GM12874 (cell line): Measurements from ENCODE around the gene IL31.

Source experiments
- TF ChIP-seq, protein P1 (sequence below): IDR thresholded peaks from 2 replicates; pipeline ENCODE4 v1.5.1; 2011; ENCODE audit warnings: low read depth, mild to moderate bottlenecking, control low read depth, low read length, moderate library complexity; ENCODE audit not compliant: insufficient read depth

IL31 gene

DNA sequence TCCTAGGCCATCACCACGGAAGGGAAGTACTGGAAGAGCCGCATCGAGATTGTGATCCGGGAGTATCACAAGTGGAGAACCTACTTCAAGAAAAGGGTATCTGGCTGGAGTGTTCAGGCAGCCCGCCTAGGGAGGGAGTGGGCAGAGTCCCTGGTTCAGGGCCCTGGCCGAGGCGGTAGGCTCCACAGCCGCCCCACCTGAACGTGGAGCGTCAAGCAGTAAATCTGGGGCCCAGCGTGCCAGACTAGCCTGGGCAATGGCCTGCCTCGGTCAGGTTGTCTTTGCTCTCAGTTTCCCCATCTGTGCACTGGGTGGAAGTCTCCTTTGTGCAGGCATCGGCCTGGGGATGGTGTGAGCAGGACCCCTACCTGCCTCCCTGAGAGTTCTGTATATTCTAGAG is 44.9 kb downstream of the IL31 start:
- TF ChIP-seq, protein P1, sequence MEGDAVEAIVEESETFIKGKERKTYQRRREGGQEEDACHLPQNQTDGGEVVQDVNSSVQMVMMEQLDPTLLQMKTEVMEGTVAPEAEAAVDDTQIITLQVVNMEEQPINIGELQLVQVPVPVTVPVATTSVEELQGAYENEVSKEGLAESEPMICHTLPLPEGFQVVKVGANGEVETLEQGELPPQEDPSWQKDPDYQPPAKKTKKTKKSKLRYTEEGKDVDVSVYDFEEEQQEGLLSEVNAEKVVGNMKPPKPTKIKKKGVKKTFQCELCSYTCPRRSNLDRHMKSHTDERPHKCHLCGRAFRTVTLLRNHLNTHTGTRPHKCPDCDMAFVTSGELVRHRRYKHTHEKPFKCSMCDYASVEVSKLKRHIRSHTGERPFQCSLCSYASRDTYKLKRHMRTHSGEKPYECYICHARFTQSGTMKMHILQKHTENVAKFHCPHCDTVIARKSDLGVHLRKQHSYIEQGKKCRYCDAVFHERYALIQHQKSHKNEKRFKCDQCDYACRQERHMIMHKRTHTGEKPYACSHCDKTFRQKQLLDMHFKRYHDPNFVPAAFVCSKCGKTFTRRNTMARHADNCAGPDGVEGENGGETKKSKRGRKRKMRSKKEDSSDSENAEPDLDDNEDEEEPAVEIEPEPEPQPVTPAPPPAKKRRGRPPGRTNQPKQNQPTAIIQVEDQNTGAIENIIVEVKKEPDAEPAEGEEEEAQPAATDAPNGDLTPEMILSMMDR: no peak

DNA sequence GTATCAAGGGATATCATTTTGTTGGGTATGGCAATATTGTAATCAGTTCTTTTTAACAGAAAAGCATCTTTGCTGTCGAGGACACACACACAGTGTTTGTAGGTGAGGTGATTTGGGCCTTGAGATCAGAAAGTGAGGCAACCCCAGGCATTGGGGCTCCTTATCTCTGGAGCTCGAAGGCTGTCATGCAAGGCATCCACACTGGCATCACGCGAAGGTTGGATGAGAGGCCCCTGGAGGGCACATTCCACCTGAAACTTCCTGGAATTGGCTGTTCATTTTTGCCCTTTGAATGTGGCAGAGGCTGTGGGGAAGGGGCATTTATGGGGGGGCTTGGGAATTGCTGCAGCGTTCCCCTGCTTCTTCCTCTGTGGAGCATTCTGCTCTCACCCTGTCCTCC is 45.5 kb downstream of the IL31 start:
- TF ChIP-seq, protein P1: no peak

DNA sequence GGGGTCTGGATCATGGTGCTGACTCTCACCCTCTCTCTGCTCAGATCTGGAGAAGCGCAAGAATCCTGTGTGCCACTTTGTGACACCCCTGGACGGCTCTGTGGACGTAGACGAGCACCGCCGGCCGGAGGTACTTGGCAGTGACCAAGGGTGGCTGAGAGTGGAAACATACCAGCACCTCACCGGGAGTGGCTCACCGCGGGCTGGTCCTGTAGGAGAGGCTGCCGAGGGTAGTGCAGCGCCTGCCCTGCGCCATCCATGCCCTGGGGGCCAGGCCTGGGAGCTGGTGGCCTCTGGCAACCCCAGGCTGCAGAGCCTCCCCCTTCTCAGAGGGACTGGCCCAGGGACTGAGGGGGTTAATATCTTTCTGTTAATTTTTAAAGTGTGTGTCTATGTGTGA is 46.2 kb downstream of the IL31 start:
- TF ChIP-seq, protein P1: no peak

DNA sequence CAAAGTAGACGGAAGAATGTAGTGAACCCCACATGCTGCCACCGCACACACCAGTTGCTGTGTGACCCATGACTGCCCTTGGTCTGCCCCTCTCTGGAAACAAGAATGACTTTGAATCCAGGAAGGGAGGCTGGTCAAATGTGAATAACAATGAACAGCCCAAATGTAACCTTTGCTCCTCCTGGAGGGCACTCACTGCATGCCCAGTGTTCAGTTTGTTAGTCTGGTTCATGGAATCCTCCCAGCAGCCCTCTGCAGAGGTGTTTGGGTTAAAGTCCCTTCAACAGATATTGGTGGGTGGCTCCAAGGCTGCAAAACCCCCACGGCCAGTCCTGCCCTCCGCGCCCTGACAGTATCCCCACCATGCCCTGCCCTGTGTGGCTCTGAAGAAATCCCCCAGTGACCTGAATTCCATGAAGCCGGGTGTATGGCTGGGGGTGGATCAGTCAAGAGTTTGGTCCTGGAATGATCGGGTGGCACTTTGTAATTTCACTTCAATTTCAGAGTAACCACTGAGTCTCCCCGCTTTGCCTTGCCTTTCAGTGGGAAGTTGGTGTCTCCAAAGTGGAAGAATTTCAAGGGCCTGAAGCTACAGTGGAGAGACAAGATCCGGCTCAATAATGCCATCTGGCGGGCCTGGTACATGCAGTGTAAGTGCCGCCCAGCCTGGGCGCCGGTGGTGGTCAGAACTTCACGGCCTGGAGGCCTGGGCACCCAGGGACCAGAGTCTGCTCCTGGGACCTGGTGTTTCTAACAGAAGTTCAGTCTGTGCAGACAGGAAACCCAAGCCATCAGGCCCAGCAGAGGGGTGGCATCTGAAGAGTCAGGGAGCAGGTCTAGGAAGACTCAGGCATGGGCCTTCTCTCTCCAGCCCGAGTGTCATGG is 47.1 kb downstream of the IL31 start:
- TF ChIP-seq, protein P1: no peak

DNA sequence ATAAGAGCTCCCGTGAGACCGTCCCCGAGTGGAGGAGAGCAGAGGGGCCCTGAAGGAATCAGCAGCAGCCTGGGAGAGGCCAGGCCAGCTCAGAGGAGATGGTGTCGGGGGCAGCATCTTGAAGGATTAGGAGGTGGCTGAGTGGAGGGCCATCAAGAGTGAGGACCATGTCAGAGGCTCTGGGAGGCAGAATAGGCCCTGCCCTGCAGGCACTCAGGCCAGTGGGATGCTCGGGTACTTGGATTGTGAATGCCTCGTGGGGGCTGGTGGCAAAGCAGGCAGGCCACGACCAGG is 47.7 kb downstream of the IL31 start:
- TF ChIP-seq, protein P1: no peak

DNA sequence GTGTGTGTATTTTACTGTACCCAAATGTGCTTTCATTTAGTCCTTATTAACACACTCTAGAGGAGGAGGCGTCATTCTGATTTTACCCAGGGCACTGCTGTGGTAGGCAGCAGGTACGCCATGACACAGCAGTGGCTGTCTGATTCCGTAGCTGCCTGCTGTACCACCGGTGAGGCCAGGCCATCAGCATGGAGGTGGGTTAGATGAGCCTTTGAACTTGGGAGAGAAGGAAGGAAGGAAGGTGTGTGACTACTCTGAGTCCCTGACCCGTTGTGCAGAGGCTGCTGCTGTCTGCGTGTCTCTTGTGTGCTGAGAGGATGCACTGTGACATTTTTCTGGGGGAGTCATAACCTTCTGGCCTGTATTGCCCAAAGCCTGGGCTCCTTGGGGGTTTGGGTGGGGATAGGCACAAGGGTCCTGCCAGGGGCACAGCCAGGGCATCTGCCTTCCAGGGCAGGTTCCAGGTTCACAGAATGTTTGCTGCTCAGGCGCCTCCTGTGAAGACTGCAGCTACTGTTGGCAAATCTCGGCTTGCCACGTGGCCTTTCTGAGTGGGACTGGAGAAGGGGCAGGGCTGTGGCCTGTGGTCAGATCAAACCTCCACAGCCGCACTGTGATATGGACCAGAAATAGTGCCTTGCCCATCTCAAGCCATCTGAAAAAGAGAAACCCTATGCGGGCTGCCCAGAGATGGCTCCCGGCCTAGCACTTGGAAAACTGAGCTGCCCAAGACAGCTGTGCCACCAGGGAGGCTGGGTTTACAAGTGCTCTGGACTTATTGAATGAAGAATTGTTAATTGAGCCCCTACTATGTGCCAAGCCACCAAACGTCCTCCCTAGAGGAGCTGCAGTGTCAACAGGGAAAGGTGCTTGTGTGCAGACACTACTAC is 48.3 kb downstream of the IL31 start:
- TF ChIP-seq, protein P1: no peak

DNA sequence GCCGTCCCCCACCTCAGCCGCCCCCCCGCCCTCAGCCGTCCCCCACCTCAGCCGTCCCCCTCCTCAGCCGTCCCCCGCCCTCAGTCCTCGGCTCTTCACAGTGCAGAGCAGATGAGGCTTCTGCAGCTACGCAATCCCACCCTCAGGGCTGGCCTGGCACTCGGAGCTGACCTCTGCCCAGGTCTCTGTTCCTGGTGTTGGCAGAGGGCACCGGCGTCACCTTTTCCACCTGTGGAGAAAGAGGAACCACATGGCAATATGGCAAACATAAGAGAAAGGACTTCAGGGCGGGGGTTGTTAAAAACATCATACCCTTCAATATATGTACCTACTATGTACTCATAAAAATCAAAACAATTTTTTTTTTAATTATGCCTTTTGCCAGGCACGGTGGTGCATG is 49.7 kb downstream of the IL31 start:
- TF ChIP-seq, protein P1: no peak
